HL-60 (cell line): ENCODE results near the gene SMDT1.

Experiments used
- DNase-seq, 2 experiments: peaks; one replicate each; pipeline ENCODE4 v3.0.0-alpha.2; 2010 to 2020; ENCODE audit warnings: low read depth in 1 of 2, low spot score in 1 of 2
- H3K27ac ChIP-seq: fragments of 250-450 bp; sonication (Bioruptor Pico); replicated peaks from 2 replicates; pipeline ENCODE4 v1.5.1; 2020; ENCODE audit warnings: mild to moderate bottlenecking, moderate library complexity
- H3K27me3 ChIP-seq: fragments of 250-450 bp; sonication (Bioruptor Pico); 2 replicates; pipeline ENCODE4 v1.5.1; 2021; ENCODE audit warnings: mild to moderate bottlenecking, moderate library complexity; ENCODE audit not compliant: insufficient read depth, poor library complexity, severe bottlenecking
- H3K4me3 ChIP-seq: replicated peaks from 2 replicates; pipeline ENCODE4 v1.5.1; 2011; ENCODE audit warnings: mild to moderate bottlenecking, control low read depth, low read length; ENCODE audit not compliant: insufficient read depth
- GABPA ChIP-seq: IDR thresholded peaks from 2 replicates; pipeline ENCODE4 v1.6.1; 2012; ENCODE audit warnings: low read depth
- POLR2AphosphoS5 ChIP-seq: IDR thresholded peaks from 2 replicates; pipeline ENCODE4 v1.6.1; 2012; ENCODE audit warnings: low read depth
- SPI1 ChIP-seq: IDR thresholded peaks from 2 replicates; pipeline ENCODE4 v1.6.1; 2012; ENCODE audit warnings: low read depth, mild to moderate bottlenecking, borderline replicate concordance
- TF ChIP-seq, protein P1 (sequence below): IDR thresholded peaks from 2 replicates; pipeline ENCODE4 v1.6.1; 2012; ENCODE audit warnings: low read depth; ENCODE audit not compliant: insufficient replicate concordance
- TF ChIP-seq, protein P2 (sequence below): IDR thresholded peaks from one replicate; pipeline ENCODE4 v1.5.1; 2011; ENCODE audit warnings: low read length, control low read depth, inconsistent platforms; ENCODE audit not compliant: insufficient read depth

SMDT1 gene

GRCh38 chr22:42039271-42039670 is 40.2 kb upstream of the SMDT1 start:
- TF ChIP-seq POLR2AphosphoS5 (no peak), GABPA (no peak), SPI1 (no peak)
- TF ChIP-seq, protein P1, sequence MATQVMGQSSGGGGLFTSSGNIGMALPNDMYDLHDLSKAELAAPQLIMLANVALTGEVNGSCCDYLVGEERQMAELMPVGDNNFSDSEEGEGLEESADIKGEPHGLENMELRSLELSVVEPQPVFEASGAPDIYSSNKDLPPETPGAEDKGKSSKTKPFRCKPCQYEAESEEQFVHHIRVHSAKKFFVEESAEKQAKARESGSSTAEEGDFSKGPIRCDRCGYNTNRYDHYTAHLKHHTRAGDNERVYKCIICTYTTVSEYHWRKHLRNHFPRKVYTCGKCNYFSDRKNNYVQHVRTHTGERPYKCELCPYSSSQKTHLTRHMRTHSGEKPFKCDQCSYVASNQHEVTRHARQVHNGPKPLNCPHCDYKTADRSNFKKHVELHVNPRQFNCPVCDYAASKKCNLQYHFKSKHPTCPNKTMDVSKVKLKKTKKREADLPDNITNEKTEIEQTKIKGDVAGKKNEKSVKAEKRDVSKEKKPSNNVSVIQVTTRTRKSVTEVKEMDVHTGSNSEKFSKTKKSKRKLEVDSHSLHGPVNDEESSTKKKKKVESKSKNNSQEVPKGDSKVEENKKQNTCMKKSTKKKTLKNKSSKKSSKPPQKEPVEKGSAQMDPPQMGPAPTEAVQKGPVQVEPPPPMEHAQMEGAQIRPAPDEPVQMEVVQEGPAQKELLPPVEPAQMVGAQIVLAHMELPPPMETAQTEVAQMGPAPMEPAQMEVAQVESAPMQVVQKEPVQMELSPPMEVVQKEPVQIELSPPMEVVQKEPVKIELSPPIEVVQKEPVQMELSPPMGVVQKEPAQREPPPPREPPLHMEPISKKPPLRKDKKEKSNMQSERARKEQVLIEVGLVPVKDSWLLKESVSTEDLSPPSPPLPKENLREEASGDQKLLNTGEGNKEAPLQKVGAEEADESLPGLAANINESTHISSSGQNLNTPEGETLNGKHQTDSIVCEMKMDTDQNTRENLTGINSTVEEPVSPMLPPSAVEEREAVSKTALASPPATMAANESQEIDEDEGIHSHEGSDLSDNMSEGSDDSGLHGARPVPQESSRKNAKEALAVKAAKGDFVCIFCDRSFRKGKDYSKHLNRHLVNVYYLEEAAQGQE, result no peak
- TF ChIP-seq, protein P2, sequence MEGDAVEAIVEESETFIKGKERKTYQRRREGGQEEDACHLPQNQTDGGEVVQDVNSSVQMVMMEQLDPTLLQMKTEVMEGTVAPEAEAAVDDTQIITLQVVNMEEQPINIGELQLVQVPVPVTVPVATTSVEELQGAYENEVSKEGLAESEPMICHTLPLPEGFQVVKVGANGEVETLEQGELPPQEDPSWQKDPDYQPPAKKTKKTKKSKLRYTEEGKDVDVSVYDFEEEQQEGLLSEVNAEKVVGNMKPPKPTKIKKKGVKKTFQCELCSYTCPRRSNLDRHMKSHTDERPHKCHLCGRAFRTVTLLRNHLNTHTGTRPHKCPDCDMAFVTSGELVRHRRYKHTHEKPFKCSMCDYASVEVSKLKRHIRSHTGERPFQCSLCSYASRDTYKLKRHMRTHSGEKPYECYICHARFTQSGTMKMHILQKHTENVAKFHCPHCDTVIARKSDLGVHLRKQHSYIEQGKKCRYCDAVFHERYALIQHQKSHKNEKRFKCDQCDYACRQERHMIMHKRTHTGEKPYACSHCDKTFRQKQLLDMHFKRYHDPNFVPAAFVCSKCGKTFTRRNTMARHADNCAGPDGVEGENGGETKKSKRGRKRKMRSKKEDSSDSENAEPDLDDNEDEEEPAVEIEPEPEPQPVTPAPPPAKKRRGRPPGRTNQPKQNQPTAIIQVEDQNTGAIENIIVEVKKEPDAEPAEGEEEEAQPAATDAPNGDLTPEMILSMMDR, result no peak
- no peak for DNase-seq
- Histone ChIP-seq H3K27ac (no peak overlapping the region), H3K4me3 (no peak overlapping the region), H3K27me3 (no peaks in the 10 kb centered on the region)

GRCh38 chr22:42041784-42042183 is 37.7 kb upstream of the SMDT1 start:
- no peak for TF ChIP-seq SPI1
- TF ChIP-seq, protein P1, result no peak
- no peak for TF ChIP-seq GABPA
- TF ChIP-seq, protein P2, result no peak
- no peak for TF ChIP-seq POLR2AphosphoS5
- DNase-seq, result no peak
- H3K27ac ChIP-seq, result no peak overlapping the region
- no peaks in the 10 kb centered on the region for H3K27me3 ChIP-seq
- H3K4me3 ChIP-seq, result no peak overlapping the region

DNA sequence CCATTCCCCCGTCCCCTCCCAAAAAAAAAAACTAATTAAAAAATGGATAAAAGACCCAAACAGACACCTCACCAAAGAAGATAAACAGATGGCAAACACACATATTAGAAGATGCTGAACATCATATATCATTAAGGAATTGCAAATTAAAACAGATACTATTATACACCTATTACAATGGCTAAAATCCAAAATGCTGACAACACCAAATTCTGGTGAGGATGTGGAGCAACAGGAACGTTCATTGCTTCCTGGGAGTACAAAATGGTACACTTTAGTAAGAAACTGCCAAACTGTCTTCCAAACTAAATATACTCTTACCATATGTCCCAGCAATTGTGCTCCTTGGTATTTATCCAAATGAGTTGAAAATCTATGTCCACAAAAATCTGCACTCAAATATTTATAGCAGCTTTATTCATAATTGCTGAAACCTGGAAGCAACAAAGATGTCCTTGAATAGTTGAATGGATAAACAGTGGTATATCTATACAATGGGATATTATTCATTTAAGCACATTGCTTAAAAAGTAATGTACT is 28.8 kb upstream of the SMDT1 start:
- TF ChIP-seq GABPA (no peak), POLR2AphosphoS5 (no peak), SPI1 (no peak)
- TF ChIP-seq, protein P1, result no peak
- TF ChIP-seq, protein P2, result no peak
- Histone ChIP-seq H3K4me3 (no peak overlapping the region), H3K27me3 (no peaks in the 10 kb centered on the region), H3K27ac (no peak overlapping the region)
- DNase-seq, result no peak
